ENCODE data around the gene SH2D3C. TPM values are rescaled to one million over a fixed set of nuclear protein-coding genes. Genes with fewer than 3 reads are reported as not detected.
A peak's percentile ranks its signal among the peaks of the same experiment; 100 is the strongest.

The SH2D3C gene
- total and polyA plus RNA-seq, 10 of the 15 experiments (the other 5 are each of a cell fraction or from before 2014, with no cell fraction given): 1.2 to 23.5 (median 16.2) TPM

DNA sequence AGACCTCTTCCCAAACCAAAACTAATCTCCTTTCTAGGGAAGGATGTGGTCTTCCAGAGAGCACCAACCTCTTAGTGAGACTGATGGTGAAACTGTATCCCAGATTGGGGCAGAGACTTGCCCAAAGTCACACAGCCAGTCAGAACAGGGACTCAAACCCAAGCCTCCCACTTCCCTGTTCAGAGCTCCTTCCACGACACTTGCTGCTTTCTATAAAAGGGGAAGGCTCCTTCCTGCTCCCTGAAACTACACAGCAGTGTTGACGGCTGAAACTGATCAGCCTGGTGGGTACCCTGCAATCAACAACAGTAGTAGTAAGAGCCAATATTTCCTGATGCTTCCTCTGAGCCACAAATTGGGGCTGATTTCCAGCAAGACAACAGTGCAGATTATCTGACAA, 44.9 kb downstream of the SH2D3C start:
- H4K20me1 ChIP-seq (ENCODE audit: control insufficient read depth, insufficient read depth): no peaks in the 10 kb centered on the region
- H3K27me3 ChIP-seq (replicated peaks in 1 of 2; ENCODE audit: control insufficient read depth in 2 of 2, insufficient read depth in 2 of 2, low read length in 1 of 2): no peaks in the 10 kb centered on the region
- DNase-seq (ENCODE audit: low read depth, low spot score) (no peak), FAIRE-seq (no peak), ATAC-seq (no peak)
- ChIA-PET SMC1A (ENCODE audit: uncharacterized antibody, unreplicated experiment) (interaction anchor here (1.3 to 1.5 kb wide), 2 partner anchors 144 to 190 kb away, joined by 3 to 5 read pairs; no protein-coding TSS in a partner anchor), POLR2A (no interaction called here), RAD21 (ENCODE audit: unreplicated experiment) (interaction anchor here (1.9 to 2.6 kb wide), 3 partner anchors 136 to 177 kb away, joined by 11 to 44 read pairs (median 24); no protein-coding TSS in a partner anchor), CTCF (interaction anchor here (0.9 to 2.5 kb wide), 8 partner anchors 68 to 521 kb away, joined by 3 to 79 read pairs (median 9); partner anchors contain the start of genes ENG, FPGS and ST6GALNAC4)
- in situ Hi-C loops (cut with MboI) (loop anchor here (5.0 kb wide), 2 partner anchors 141 to 231 kb away; no protein-coding TSS in a partner anchor), intact Hi-C loops (cut with micrococcal nuclease; ENCODE audit: unreplicated experiment) (loop anchor here (1.0 to 2.0 kb wide), 4 partner anchors 43 to 229 kb away; no protein-coding TSS in a partner anchor)
- no TSS peak for BruUV-seq (replicated peaks)
- no peak overlapping the region for H3K4me3 ChIP-seq
- H3K9me3 ChIP-seq (replicated peaks; ENCODE audit: control insufficient read depth, insufficient read depth, low read length): no peaks in the 10 kb centered on the region
- H3K4me2 ChIP-seq (ENCODE audit: control insufficient read depth, insufficient read depth): 0 out of 2 replicates have a peak overlapping the region, but pooled peaks have one; percentile 100
- no peaks in the 10 kb centered on the region; a peak in 1 of 4 replicates for H3K36me3 ChIP-seq (ENCODE audit: control insufficient read depth in 2 of 2, insufficient read depth in 2 of 2, low read length in 1 of 2)
- no peaks in the 10 kb centered on the region for H3K79me2 ChIP-seq (ENCODE audit: control insufficient read depth, insufficient read depth, low read length)
- WGBS (ENCODE audit: insufficient coverage, insufficient replicate concordance, low lambda C conversion rate, missing lambda C conversion rate): 94% methylated on average over 2 of the region's 2 CpGs
- H3K27ac ChIP-seq (ENCODE audit: control insufficient read depth, insufficient read depth): no peak overlapping the region
- H2AFZ ChIP-seq (ENCODE audit: control insufficient read depth, low read depth, low read length): no peak overlapping the region
- TF ChIP-seq KLF5 (IDR thresholded peaks at IDR 0.05; ENCODE audit: partially characterized antibody) (no peak), EP300 (IDR thresholded peaks at IDR 0.05; ENCODE audit: borderline replicate concordance in 1 of 2, control insufficient read depth in 1 of 2, low read depth in 2 of 2, low read length in 2 of 2) (no peak), MTA3 (IDR thresholded peaks at IDR 0.05; ENCODE audit: borderline replicate concordance, low read length) (no peak), JUND (IDR thresholded peaks at IDR 0.05; ENCODE audit: low read depth, low read length) (no peak), LARP7 (IDR thresholded peaks at IDR 0.05) (no peak)
- TF ChIP-seq, protein P1, sequence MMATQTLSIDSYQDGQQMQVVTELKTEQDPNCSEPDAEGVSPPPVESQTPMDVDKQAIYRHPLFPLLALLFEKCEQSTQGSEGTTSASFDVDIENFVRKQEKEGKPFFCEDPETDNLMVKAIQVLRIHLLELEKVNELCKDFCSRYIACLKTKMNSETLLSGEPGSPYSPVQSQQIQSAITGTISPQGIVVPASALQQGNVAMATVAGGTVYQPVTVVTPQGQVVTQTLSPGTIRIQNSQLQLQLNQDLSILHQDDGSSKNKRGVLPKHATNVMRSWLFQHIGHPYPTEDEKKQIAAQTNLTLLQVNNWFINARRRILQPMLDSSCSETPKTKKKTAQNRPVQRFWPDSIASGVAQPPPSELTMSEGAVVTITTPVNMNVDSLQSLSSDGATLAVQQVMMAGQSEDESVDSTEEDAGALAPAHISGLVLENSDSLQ (IDR thresholded peaks at IDR 0.05): no peak
- TF ChIP-seq, protein P2, sequence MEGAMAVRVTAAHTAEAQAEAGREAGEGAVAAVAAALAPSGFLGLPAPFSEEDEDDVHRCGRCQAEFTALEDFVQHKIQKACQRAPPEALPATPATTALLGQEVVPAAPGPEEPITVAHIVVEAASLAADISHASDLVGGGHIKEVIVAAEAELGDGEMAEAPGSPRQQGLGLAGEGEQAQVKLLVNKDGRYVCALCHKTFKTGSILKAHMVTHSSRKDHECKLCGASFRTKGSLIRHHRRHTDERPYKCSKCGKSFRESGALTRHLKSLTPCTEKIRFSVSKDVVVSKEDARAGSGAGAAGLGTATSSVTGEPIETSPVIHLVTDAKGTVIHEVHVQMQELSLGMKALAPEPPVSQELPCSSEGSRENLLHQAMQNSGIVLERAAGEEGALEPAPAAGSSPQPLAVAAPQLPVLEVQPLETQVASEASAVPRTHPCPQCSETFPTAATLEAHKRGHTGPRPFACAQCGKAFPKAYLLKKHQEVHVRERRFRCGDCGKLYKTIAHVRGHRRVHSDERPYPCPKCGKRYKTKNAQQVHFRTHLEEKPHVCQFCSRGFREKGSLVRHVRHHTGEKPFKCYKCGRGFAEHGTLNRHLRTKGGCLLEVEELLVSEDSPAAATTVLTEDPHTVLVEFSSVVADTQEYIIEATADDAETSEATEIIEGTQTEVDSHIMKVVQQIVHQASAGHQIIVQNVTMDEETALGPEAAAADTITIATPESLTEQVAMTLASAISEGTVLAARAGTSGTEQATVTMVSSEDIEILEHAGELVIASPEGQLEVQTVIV (IDR thresholded peaks at IDR 0.05; ENCODE audit: borderline replicate concordance, partially characterized antibody): no peak
- H3K9ac ChIP-seq (ENCODE audit: control insufficient read depth, insufficient read depth, low read length): no peak overlapping the region
- H3K4me1 ChIP-seq (ENCODE audit: control insufficient read depth, insufficient read depth, low read length): peaks cover 6% of the 10 kb centered on the region

Data from GM12878 (cell line).